GM19452 (cell line): ENCODE measurements around the gene ZNF322.

Source experiments
- ATAC-seq: cut with Tn5 transposase; IDR thresholded peaks from one replicate; pipeline ENCODE4 v1.9.1; 2021; ENCODE audit not compliant: unreplicated experiment

The ZNF322 gene

DNA sequence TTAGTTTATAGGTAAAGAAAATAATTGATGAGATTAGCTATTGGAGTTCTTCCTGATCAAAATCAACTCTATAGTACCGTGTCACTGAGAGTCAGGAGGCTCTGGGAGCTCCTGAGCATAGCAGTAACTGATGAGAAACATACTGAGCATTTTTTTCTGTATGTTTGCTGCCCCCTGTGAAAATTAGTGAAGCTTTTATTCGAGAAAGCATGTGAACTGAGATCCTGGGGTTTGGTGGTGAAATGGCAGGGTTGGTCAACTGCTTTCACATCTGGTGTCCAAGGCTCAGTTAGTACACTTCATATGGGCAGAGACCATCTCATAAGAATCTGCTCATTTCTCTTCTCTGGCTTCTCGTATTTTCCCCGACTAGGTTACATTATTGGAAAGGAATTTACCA, 66.9 kb downstream of the ZNF322 start:
- ATAC-seq, result no peak

DNA sequence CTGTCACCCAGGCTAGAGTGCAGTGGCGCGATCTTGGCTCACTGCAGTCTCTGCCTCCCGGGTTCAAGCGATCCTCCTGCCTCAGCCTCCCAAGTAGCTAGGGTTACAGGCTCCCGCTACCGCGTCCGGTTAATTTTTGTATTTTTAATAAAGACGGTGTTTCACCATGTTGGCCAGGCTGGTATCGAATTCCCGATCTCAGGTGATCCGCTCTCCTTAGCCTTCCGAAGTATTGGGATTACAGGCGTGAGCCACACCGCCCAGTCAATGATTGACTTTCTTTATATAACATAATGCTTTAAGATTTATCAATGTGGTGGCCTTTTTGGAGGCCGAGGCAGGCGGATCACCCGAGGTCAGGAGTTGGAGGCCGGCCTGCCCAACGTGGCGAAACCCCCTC, 70.6 kb downstream of the ZNF322 start:
- no peak for ATAC-seq
